ENCODE data around the gene C1orf21. TPM values are rescaled to one million over a fixed set of nuclear protein-coding genes. Genes with fewer than 3 reads are reported as not detected.

C1orf21 gene
- polyA plus RNA-seq, 1 donor (not counting 4 experiments of a cell fraction or from before 2014, with no cell fraction given), result 44.3 TPM

GRCh38 chr1:184597650-184598357 lies 211.0 kb downstream of the C1orf21 start:
- no peak overlapping the region for H3K4me3 ChIP-seq (ENCODE audit: control insufficient read depth in 2 of 3, extremely low read depth in 1 of 3, insufficient read depth in 2 of 3, low read depth in 1 of 3, low read length in 3 of 3)
- H3K4me2 ChIP-seq (ENCODE audit: control insufficient read depth, extremely low read depth, insufficient read depth, low read depth, low read length), result no peak overlapping the region
- H3K9me1 ChIP-seq (ENCODE audit: control insufficient read depth, extremely low read depth, insufficient read depth, low read length), result no peaks in the 10 kb centered on the region
- H4K20me1 ChIP-seq (ENCODE audit: control insufficient read depth, extremely low read depth, insufficient read depth, low read length), result no peaks in the 10 kb centered on the region
- H2AFZ ChIP-seq (ENCODE audit: control insufficient read depth, low read length), result no peak overlapping the region
- peak overlapping the region; percentile 2 for H3K27ac ChIP-seq (ENCODE audit: control insufficient read depth, insufficient read depth, low read length)
- dilution Hi-C loops (cut with MboI; ENCODE audit: extremely low pct_ligation_motif_present, low sequenced_read_pairs), result no loop called here
- H3K36me3 ChIP-seq (ENCODE audit: control insufficient read depth in 2 of 2, extremely low read depth in 1 of 2, insufficient read depth in 2 of 2, low read length in 2 of 2), result no peaks in the 10 kb centered on the region
- TF ChIP-seq EZH2 (IDR thresholded peaks at IDR 0.05; ENCODE audit: low read length), result no peak
- TF ChIP-seq CTCF (optimal IDR thresholded peaks at IDR 0.05 in 1 of 3, IDR thresholded peaks at IDR 0.05 in 1 of 3, conservative IDR thresholded peaks at IDR 0.05 in 1 of 3; ENCODE audit: extremely low read depth in 1 of 3, insufficient read depth in 2 of 3, low read length in 3 of 3), result no peak
- FAIRE-seq (peak; percentile 58), DNase-seq (ENCODE audit: low read depth, low spot score) (no peak)
- no peak overlapping the region for H3K9ac ChIP-seq (ENCODE audit: control insufficient read depth, extremely low read depth, insufficient read depth, low read length)
- peaks cover 6% of the 10 kb centered on the region for H3K4me1 ChIP-seq (ENCODE audit: control insufficient read depth, extremely low read depth, insufficient read depth, low read length)
- H3K9me3 ChIP-seq (ENCODE audit: control insufficient read depth, low read depth, low read length), result no peaks in the 10 kb centered on the region
- H3K27me3 ChIP-seq (ENCODE audit: control insufficient read depth, extremely low read depth, insufficient read depth, low read length), result no peaks in the 10 kb centered on the region
- H3K79me2 ChIP-seq (ENCODE audit: control insufficient read depth, insufficient read depth, low read length), result no peaks in the 10 kb centered on the region

GRCh38 chr1:184598403-184599193 lies 211.8 kb downstream of the C1orf21 start:
- no peak overlapping the region for H3K9ac ChIP-seq (ENCODE audit: control insufficient read depth, extremely low read depth, insufficient read depth, low read length)
- FAIRE-seq (no peak), DNase-seq (ENCODE audit: low read depth, low spot score) (no peak)
- no peak for TF ChIP-seq EZH2 (IDR thresholded peaks at IDR 0.05; ENCODE audit: low read length)
- no peak for TF ChIP-seq CTCF (optimal IDR thresholded peaks at IDR 0.05 in 1 of 3, IDR thresholded peaks at IDR 0.05 in 1 of 3, conservative IDR thresholded peaks at IDR 0.05 in 1 of 3; ENCODE audit: extremely low read depth in 1 of 3, insufficient read depth in 2 of 3, low read length in 3 of 3)
- H4K20me1 ChIP-seq (ENCODE audit: control insufficient read depth, extremely low read depth, insufficient read depth, low read length), result no peaks in the 10 kb centered on the region
- no peaks in the 10 kb centered on the region for H3K9me3 ChIP-seq (ENCODE audit: control insufficient read depth, low read depth, low read length)
- H3K4me3 ChIP-seq (ENCODE audit: control insufficient read depth in 2 of 3, extremely low read depth in 1 of 3, insufficient read depth in 2 of 3, low read depth in 1 of 3, low read length in 3 of 3), result no peak overlapping the region
- H3K9me1 ChIP-seq (ENCODE audit: control insufficient read depth, extremely low read depth, insufficient read depth, low read length), result no peaks in the 10 kb centered on the region
- H3K79me2 ChIP-seq (ENCODE audit: control insufficient read depth, insufficient read depth, low read length), result no peaks in the 10 kb centered on the region
- no peak overlapping the region for H3K27ac ChIP-seq (ENCODE audit: control insufficient read depth, insufficient read depth, low read length)
- H3K4me1 ChIP-seq (ENCODE audit: control insufficient read depth, extremely low read depth, insufficient read depth, low read length), result peaks cover 6% of the 10 kb centered on the region
- H3K36me3 ChIP-seq (ENCODE audit: control insufficient read depth in 2 of 2, extremely low read depth in 1 of 2, insufficient read depth in 2 of 2, low read length in 2 of 2), result no peaks in the 10 kb centered on the region
- no peaks in the 10 kb centered on the region for H3K27me3 ChIP-seq (ENCODE audit: control insufficient read depth, extremely low read depth, insufficient read depth, low read length)
- no peak overlapping the region for H2AFZ ChIP-seq (ENCODE audit: control insufficient read depth, low read length)
- no peak overlapping the region for H3K4me2 ChIP-seq (ENCODE audit: control insufficient read depth, extremely low read depth, insufficient read depth, low read depth, low read length)
- dilution Hi-C loops (cut with MboI; ENCODE audit: extremely low pct_ligation_motif_present, low sequenced_read_pairs), result no loop called here
